Superior temporal gyrus (tissue), 1 donor: ENCODE data around the gene FANCI.

Experiments used
- DNase-seq: peaks from one replicate; pipeline ENCODE4 v3.0.0-alpha.2; 2016; ENCODE audit errors: extremely low spot score

FANCI gene

DNA sequence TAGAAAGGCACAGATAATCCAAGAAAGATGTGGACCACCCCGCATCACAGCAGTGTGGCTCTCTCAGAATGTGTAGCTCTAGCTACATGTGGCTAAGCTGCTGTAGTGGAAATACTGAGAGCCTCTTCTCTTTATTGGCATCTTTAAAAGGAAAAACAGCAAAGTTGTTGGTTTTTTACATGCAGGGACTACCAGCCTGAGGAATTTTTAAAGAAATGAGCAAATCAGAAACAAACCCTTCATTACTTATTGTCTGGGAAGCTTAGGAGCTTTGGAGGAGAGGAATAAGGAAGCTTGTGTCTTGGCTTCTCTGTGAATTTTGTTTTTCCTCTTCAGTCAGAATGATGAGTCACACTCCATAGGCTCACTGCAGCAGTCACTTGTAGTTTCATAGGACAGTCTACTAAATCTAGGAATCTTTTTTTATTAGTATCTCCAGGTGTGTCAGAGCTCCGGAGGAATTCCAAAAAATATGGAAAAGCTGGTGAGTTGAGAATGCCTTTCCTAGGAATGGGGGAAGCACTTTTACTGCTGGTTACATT is 63.3 kb downstream of the FANCI start:
- DNase-seq: peak; percentile 48

DNA sequence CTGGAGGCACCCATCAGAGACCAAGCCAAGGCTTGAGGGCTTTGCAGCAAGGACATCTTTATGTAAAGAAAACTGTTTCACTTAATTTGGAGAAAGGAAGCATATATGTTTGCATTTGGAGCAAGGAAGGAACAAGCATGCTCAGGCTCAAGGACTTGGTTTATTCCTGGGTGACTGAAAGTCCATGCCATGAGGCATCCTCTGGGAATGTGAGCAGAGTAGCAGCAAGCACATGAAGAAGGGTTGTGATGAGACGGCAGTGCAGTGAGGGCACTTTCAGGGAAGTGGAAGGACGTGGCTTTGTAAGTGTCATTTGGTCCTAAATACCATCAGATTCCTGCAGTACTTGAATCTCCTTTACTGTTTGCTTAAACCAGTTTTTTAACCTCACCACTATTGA is 64.0 kb downstream of the FANCI start:
- no peak for DNase-seq

- no peak for DNase-seq
Measured at GRCh38 chr15:89308236-89308635, 64.5 kb downstream of the FANCI start.

DNA sequence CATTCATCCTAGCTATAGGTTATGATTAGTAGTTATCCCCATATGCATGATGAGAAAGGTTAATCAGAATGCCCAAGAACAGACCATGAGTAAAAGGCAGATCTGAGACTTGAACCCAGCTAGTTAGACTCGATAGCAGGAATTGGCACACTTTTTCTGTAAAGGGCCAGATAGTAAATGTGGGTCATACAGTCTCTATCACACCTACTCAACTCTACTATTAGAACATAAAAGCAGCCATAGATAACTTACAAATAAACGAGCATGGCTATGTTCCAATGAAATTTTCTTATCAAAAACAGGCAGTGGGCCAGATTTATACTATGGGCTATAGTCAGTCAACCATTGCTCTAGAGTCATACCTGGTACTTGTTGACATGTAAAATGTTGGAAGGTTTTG is 66.2 kb downstream of the FANCI start:
- DNase-seq: no peak

DNA sequence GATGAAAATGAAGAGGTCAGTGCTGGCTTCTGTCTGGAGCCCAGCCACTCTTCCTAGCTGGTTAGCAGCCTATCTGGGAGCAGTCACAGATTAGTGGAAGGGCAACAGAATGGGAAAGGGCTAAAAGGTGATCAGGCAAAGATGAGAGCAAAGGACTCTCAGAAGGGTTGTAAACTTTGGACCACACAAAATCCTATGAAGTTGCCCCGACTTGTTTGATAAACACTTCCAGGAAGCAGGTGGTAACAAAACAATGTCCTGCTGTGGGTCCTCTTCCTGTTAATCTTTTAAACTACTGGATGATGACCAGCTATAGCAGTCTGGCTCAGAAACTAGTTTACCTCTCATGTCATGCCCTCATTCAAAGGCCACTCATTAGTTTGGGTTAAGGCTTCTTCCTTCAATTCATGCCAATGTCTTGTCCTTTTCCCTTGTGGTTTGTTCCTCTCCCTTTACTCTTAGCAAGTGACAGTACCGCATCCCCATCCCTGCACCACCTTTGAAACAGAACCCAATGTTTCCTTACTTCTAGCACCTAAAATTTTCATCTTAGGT is 71.7 kb downstream of the FANCI start:
- no peak for DNase-seq

GRCh38 chr15:89316504-89316903 is 72.7 kb downstream of the FANCI start:
- no peak for DNase-seq

DNA sequence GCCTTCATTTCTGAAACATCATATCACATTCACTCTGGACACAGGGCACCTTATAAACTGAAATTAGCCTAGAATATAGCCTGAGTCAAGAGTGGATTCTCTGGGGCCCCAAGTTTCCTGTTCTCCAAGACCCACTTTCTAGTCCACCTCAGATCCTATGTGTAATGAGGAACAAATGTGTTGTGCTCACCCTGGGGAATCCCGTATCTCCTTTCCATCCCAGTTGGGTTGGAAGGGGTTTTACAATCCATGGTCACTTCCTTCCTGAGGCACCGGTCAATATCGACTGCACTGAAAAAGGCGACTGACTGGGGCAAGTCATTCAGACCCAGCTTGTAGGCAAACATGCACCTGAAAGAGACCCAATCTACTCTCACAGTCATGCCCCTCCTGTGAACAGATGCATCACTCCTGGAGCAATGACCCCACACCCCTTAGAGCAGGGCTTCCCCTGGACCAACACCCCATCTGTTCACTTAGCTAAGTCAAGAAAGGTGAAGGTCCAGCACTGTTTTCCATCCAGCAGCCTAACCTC is 73.5 kb downstream of the FANCI start:
- DNase-seq: no peak

GRCh38 chr15:89319678-89320077 is 75.9 kb downstream of the FANCI start:
- DNase-seq: no peak

- DNase-seq: no peak
Measured at GRCh38 chr15:89320200-89320599, 76.4 kb downstream of the FANCI start.

- no peak for DNase-seq
Measured at GRCh38 chr15:89321521-89322410, 78.0 kb downstream of the FANCI start.

DNA sequence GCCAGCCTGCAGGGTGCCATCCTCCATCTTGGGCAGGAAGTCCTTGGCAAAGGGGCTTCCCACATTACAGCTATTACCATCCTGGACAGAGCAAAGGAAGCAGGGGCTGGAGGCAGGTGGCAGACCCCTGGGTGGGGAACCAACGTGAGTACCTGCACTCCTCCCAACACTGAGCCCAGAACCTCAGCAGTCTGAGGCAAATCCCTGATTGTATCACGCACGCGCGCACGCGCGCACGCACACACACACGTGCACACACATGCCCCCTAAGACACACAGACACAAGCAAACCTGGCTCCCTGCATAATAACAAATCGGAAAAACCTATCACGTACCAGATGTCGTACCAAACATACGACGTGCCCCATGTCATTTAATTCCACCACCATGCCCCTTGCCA is 79.0 kb downstream of the FANCI start:
- no peak for DNase-seq

DNA sequence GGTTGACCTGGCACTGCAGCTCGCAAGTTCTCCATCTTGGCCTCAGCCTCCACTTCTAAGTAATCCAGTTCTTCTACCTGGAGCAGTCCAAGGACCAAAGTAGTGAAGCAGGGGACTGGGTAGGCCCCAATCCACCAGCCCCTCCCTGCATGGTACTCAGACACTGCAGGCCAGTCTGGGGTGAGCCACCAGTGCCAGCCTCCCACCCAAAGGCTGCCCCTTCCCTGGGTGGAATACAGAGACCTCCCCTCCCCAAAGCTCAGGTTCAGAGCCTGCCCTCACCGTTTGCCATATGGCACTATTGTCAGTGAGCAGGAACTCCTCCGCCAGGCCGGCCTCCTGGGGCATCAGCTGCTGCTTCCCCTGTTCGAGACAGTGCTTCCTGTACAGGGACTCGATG is 80.0 kb downstream of the FANCI start:
- no peak for DNase-seq

GRCh38 chr15:89325039-89325803 is 81.4 kb downstream of the FANCI start:
- no peak for DNase-seq

GRCh38 chr15:89326316-89326715 is 82.5 kb downstream of the FANCI start:
- DNase-seq: no peak

- DNase-seq: no peak
Measured at GRCh38 chr15:89327113-89327512, 83.3 kb downstream of the FANCI start.

GRCh38 chr15:89328398-89329254 is 84.8 kb downstream of the FANCI start:
- DNase-seq: no peak

- DNase-seq: no peak
Measured at GRCh38 chr15:89329329-89330084, 85.7 kb downstream of the FANCI start.

DNA sequence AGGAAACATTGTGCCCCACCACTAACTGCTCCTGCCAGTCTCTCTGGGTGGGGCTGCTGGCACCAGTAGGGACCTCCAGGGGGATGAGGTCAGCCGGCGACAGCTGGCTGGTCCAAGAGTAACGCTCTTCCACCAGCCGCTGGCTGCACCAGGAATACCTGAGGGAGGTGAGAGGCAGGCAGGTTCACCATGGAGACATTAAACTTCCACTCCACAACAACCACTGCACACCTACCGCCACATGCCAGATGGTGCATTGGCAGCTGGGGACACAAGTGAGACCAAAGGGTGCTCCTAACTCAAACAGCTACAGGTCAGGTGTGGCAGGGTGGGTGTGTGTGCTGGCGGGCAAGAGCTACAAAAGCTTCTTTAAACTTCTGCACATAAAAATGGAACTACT is 86.3 kb downstream of the FANCI start:
- DNase-seq: no peak

DNA sequence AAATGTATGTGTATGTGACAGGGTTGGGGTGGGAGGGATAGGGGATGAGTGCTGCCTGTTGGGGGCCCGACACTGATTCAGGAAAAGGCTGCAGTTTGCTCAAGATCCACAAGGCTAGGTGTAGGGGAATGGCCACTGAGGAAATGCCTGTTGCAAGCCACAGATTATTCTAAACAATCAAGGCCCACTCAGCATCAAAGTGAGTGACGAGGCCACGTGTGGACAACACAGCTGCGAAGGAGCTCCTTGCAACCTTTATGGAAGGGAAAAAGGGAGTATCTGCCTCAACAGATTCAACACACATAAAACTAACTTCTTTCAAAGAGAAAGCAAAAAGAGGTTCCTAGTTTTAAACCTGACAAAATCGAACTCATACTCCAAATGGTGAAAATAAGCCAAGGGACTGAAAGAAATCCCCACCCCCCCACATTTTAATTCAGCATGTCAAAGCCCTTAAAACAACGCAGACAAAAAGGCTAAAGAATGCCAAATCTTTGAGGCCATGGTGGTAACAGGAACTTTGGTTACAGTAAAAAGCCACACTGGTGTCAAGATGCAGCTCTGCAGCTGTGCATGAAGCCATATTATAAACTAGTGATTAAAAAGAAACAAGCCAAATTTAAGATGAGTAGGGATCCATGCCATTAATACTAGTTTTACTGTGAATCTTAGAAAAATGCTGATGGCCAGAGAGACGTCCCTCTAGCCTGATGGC is 87.3 kb downstream of the FANCI start:
- DNase-seq: no peak

- no peak for DNase-seq
Measured at GRCh38 chr15:89332446-89332845, 88.7 kb downstream of the FANCI start.
